GM19023 (cell line): Measurements from ENCODE around the gene IQCE.

Source experiments
- ATAC-seq: cut with Tn5 transposase; IDR thresholded peaks from one replicate; pipeline ENCODE4 v1.9.1; 2021; ENCODE audit warnings: mild to moderate bottlenecking, moderate library complexity; ENCODE audit not compliant: unreplicated experiment

The IQCE gene

DNA sequence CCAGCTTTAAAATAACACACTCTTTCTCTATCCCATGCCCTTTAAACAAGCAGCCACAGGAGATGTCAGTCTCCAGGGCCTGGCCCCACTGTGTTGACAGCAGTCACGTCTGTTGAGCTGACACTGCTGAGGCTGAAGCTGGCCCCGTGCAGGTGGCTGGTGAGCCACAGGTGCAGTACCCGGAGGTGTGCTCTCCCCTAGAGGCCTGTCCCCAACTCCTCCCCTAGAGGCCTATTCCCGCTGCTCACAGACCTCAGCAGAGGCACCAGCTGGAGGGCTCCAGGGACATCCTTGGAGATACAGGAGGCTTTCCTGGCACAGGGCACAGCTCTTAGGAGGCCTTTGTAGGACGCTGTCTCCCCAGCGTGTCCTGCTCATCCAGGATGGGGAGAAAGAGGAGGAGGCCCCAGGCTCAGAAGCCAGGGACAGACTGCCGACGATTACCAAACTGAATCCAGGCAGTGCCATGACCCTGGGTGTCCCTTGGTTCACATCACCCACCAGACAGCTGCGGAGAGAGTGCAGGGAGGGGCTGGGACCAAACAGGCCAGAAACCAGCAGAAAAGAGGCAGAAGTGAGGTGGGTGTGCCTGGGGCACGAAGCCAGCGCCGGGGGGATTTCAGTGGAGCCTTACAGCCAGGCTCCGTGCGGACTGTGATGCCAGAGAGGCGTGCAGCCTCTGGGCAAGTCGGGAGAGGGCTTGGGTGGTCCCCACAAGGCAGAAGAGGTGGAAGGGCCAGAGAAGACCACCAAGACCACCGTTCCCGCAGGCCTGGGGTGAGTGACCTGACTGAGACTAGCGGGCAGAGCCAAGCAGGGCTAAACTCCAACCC, 54.5 kb downstream of the IQCE start:
- ATAC-seq, result no peak

DNA sequence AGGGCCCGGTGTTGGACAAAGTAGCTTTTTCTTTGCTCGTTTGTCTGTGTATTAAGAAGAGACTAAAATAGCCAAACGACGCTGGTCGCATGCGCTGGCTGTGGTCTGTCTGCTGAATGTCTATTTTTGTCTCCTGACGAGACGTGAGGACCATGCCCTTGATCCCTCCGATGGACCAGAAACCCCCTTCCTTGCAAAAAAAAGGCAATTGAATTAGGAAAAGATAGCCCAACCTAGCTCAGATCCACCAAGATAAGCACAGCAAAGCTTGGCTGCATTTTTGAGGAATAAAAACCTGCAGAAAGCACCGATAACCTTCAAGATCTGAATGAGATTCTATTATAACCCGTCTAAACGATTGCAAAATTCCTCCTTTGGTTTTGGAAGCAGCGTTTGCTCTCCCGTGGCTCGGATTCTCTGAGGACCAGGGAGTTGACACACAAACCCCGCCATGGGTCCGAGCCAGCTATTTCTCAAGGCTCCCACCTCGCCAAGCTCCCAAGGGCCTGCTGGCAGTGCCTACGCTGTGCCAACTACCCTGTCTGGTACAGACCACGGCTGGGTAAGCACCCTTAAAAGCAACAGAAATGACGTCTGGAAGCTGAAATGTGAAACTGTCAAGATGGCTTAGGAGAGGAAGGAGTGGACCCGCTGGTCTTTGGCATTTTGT, 55.3 kb downstream of the IQCE start:
- no peak for ATAC-seq

DNA sequence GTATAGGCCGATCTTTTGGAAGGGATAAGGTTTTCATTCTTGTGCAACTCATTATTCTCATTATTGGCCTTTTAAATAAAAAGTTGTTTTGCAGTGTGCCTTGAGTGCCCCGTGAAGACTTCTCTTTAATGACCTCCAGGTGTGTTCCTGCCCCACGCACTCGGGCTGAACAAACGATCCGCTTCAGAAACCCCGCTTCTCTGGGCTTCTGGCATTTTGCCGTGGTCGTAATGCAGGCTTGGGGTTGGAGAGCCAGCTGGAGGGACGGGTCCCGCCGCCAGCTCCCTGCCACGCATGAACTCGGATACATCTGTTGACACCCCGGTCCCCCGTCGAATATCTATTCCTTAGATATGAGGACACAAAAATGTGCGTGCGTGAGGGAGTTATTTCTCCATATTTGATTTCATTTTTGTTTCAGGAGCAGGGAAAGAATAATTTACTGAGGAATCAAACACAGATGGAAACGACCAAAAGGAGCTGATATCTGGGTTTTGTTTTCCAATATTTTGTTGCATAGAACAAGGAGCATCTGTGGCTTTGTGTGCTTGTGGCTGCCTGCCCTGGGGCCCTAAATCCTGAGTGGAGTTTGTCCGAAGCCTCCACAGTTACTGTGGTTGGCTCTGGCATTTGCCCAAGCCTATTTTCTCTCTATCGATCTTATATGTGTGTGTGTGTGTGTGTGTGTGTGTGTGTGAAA, 56.0 kb downstream of the IQCE start:
- ATAC-seq, result no peak

DNA sequence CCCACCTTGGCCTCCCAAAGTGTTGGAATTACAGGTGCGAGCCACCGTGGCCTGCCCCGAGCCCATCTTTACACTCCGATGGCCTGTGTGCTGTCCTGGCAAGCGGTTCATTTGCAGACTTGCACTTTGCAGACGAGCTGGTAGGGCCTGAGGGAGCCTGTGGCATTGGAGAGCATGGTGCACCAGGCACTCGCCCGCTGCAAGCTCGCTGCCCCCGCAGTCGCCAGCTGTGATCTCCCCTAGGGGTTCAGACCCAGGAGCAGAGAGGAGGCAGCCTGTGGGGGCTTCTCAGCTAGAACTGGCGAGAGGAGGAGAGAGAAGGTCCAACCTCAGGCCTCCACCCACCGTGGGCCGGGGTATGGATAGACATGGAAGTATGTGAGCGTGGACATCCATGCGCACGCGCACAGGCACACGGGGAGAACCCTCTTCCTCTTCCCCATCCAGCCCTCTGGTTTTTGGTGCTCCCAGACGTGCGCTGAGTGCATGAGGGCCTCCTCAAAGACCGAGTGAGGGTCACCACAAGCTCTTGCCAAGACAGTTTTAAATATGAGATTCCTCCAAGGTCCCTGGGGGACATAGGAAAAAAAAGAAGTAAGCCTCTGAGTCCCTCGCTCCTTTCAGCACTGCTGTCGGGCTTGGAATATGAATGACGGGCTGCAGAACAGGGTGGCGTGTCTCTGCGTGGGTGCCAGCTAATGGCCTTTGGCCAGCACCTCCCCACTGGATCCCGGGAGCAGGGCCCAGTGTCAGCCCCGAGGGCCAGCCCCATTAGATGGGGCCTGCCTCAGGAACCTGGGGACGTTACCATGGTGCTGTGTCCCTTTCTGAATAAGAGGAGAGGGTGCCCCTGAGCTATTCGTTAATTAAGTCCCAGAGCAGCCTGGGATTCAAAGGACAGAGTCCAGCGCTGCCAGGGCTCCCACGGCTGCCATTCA, 57.9 kb downstream of the IQCE start:
- no peak for ATAC-seq

DNA sequence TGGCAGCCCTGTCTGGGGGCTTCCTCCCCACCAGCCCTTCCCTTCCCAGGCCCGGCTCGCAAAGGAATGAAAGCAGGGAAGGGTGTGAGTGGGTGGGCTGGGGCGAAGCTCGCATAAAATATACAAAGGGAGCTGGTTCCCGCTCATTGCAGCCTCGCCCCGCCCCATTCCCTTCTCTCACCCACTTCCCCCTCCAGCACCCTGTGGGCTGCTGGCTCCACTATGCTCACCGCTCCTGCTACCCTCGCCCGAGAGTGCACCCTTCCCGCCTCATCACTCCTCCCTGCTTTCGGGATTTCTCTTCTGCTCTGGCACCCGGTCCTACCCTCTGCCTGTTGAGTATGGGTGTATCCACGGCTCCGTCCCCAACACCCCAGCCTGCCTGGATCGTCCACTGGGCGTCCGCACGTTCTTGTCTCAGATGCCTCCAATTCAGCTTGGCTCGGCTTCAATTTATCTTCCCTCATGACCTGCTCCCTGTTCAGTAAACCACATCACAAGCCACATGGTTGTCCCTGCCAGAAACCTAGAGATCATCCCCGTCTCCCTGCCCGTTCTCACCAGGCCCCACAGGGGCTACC, 58.6 kb downstream of the IQCE start:
- no peak for ATAC-seq

DNA sequence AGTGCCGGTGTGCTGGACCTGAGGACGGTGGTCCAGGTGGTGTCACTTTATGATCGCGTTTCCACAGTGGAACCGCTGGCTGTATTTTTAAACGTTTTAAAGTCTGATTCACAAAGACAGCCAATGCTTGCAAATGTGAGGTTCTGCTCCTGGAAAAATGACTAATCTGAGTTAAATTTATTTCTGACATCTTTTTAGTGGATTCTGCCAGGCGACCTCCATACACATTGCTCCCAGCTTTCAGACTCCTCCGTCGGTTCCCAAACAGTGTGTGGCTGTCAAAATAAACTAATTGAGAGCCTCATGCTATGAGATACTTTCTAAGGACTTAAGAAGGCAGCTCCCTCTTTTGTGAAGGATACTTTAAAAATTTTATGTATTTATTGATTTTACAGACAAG, 60.3 kb downstream of the IQCE start:
- ATAC-seq, result no peak

DNA sequence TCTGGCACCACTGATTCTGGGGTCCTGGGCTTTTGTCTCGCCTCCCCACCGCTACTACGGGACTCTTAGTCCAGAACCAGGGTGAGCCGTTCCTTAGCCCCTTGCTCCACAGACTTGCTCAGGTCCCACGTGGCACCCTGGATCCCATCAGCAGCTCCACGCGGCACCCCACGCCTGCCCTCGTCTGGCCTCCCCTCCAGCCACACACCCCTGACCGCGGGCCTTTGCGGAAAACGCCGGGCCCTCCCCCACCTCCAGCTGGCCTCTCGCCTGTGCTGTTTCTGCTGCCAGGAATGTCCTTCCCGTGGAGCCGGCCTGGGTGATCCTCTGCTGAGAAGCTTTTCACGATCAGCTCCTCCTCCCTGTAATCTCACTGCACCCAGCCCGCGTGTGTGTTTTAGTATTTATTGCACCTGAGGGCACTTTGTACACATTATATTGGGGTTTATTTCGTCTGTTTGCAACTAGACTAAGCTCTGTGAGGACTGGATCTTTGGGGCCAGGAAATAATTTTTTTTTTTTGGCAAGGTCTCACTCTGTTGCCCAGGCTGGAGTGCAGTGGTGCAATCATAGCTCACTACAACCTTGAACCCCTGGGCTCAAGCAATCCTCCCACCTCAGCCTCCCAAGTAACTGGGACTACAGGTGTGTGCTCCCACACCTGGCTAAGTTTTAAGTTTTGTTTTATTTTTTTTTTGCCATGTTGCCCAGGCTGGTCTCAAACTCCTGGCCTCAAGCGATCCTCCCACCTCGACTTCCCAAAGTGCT, 62.5 kb downstream of the IQCE start:
- ATAC-seq, result no peak

DNA sequence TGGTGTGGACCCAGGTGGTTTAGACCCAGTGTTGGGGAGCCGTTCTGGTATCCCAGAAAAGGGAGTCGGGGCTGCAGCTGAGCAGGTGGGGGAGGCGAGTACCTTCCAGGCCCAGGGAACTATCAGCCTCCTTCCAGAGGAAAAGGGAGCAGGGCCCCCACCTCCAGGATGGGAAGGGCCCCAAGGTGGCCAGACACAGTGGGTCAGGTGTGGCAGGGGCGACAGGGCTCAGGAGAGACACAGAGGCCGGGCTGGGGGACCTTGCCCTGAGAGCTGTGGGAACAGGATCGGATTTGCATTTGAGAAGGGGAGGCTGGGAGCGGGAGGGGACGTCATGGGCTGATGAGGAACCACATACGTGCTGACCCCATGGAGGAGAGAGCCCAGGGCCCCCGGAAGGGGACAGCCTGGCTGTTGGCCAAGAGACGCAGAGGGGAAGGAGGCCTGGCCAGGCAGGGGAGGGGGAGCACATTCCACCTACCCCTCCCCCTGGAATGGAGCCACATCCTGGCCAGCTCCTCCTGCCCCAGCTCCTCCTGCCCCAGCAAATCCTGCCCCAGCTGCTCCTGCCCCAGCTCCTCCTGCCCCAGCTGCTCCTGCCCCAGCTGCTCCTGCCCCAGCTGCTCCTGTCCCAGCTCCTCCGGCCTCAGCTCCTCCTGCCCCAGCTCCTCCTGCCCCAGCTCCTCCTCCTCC, 63.3 kb downstream of the IQCE start:
- no peak for ATAC-seq

DNA sequence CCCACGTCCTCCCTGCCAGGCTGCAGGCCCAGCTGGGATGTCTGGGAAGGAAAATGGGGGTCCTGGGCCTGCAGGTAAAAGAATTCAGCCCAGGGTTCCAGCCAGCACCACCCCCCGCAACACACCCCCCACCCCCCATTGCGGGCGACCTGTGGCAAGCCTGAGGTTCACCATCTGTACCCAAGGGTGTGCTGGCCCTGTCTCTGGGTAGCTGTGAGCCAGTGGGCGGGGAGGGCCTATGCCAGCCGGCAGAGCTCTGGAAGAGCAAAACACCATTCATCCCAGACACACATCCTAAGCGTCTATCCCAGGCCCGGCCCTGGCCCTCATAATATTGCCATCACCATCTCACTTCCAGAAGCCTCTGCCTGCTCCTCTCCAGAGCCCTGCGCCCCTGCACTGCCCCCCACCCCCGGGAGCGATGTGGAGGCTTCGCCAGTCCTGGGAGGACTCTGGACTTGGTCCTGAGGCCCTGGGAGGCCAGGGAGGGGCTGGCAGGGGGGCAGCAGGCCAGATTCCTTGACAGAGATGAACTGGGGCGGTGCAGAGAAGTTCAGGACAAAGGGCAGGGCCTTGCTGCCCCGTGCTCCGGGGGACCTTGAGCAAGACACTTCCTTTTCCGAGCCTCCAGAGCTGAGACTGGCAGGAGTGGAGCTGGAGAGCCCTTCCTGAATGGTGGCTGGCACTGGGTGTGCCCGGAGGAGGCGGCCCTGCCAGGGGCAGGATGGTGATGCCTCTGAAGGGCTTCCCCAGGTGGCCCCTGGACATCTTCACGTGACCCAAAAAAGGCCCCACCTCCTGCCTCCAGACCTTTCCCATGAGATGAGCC, 64.3 kb downstream of the IQCE start:
- ATAC-seq, result no peak

DNA sequence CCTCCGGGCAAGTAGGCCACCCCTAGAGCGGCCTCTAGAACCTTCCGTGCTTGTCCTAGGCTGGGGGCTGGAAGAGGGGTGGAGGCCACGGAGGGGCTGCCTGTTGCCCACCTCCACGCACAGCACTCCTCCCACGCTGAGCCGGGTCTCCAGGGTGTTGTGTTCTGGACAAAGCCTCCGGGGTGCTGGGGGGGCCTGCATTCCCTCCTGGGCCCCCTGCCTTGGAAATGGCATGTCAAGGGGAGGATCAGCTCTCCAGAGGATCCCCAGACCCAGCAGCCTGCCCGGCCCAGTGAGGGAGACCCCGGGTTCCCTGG, 64.9 kb downstream of the IQCE start:
- ATAC-seq, result no peak

DNA sequence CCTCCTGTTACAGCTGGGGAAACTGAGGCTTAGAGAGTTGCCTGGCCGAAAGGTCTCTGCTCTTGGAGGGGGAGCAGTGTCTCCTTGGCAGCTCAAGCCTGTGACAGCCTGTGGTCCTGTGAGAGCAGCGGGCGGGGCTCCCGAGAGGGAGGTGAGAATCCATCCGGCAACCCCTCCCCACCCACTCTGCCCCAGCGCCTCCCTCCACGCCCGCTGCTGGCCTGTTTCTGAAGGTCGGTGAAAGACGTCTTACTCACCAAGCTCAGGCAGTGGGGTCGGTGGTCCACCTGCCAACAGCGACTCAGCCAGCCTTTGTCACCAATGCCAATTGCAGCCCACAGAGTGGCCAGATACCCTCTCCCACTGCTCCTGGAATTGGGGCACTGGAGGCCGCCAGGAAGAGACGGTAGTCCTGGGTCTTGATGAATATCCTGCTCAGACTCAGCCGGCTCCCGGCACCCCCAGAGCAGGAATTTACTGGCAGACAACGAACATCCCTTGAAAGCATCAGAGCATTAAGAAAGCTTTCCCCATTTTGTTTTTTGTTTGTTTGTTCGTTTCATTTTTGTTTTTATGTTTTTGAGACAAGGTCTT, 65.6 kb downstream of the IQCE start:
- ATAC-seq, result no peak

DNA sequence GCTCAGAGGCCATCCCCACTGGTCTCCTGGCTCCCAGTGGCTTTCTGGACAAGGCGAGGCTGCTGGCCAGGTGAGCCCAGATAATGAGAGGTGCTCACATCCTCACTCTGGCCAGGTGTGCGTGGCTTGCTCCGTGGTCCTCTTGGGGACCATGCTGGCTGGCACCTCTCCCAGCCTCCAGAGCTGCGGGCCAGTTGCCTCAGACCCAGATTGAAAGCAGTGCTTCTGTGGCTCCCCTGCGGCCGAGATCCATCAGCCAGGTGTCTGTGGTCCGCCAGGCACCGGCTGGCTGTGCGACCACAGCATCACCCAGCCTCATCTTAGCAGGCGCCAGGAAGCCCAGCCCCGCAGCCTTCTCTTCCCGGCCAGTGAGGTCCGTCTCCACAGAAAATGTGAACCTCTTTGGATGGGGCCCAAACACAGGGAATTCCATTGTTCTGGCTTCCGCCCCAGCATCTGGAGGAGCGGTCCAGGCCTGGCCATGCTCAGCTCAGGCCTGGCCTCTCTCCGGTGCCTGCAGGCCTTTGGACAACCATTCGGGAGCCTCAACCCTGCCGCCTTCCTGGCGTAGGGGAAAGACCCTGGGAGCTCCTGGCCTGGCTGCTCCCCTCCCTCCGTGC, 67.8 kb downstream of the IQCE start:
- ATAC-seq, result no peak

DNA sequence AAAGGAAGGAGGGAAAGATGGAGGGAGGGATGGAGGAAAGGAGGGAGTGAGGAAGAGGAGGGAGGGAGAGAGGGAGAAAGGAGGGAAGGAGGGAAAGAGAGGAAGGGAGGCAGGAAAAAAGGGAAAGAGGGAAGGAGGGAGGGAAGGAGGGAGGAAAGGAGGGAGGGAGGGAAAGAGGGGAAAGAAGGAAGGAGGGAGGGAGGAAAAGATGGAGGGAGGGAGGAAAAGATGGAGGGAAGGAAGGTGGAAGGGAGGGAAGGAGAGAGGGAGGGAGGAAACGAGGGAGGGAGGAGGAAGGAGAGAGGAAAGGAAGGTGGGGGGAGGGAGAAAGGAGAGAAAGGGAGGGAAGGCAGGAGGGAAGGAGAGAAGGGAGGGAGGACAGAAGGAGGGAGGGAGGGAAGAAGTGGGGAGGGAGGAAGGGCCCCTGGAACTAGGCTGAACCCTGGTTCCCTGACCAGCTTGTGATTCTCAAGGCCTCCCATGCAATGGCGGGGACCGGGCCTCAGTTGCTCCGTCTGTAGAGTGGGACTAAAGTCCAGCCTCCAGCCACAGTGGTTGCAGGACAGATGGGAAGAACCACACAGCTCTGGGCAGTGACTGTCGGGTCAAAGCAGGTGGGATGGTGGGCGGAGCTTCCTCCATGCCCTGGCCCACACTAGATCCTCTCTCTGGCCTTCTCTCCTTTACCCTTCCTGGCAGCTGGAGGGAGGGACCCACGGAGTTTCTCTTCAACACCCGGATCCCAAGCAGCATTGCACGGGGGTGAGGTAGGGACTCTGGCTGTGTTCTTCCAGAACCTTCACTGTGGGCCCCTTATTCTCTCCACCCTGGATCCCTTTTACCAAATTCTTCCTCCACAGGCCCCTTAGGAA, 68.7 kb downstream of the IQCE start:
- no peak for ATAC-seq

DNA sequence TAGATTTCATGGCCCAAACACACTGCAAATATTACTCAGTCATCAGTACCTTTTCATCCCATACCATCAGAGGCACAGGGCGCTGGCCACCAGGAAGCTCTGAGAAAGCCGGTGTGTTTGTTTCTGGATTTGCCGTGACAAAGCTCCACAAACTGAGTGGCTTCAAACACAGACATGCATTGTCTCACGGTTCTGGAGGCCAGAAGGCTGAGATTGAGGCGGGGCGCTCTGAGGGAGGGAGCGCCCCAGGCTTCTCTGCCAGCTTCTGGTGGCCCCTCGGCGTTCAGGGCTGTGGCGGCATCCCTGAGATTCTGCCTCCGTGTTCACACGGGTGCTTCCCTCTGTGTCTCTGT, 69.3 kb downstream of the IQCE start:
- no peak for ATAC-seq

DNA sequence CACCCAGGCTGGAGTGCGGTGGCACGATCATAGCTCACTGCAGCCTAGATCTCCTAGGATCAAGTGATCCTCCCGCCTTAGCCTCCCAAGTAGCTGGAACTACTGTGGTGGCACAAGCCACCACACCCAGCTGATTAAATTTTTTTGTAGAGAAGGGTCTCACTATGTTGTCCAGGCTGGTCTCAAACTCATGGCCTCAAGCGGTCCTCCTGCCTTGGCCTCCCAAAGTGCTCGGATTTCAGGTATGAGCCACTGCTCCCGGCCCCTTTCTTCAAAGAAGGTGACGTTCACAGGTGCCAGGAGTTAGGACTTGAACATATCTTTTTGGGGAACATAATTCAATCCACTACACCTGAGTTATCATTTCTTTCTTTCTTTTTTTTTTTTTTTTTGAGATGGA, 70.1 kb downstream of the IQCE start:
- ATAC-seq, result no peak

DNA sequence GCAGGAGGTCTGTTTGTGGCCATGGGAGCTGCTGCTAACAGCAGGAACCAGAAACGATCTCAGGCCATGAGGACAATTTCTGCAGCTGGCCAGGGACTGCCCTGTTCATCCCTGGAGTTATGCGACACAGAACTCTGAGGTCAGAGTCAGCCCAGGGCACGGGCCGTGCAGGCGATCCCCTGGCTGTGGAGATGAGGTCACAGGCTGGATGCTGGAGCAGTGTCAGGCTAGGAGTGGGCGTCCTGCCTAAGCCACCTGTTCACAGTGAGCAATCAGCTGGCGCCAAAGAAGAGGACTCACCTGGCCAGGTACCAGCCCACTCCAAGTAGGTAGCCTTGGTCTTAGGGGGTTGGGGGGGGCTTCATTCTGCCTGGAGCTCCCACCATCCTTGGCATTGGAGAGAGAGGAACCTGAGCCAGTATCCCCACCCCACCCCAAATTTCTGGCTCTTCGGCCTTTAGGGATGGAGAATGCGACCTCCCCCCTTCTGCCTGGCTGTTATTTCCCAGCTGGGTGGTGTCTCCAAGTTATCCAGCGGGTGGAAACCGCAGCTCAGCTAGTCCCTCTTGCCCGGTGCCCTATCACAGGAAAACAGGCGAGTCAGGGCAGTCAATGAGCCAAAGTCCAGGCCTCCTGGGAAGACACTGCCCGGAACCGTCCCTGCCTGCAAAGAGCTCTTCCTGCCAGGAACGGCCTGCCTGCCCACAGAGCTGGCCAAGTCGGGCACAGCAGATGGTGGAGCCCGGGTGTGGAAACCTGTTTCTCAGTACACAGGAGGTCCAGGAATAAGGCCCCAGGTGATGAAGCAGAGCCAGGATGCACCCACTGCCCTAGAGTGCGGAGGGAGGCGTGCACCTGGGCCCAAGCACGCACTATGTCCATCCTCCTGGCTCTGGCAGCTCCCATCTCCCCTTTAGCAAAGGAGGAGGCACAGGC, 71.2 kb downstream of the IQCE start:
- no peak for ATAC-seq
